WERI-Rb-1 (cell line): ENCODE data around the gene APBA2.
A peak's percentile ranks its signal among the peaks of the same experiment; 100 is the strongest.

Experiments
- DNase-seq: peaks from one replicate; pipeline ENCODE4 v3.0.0-alpha.2; 2020
- H3K27ac ChIP-seq: fragments of 250-450 bp; sonication (Bioruptor Pico); 2 replicates; pipeline ENCODE4 v1.5.1; 2020; ENCODE audit warnings: mild to moderate bottlenecking, moderate library complexity
- H3K27me3 ChIP-seq: fragments of 250-450 bp; sonication (Bioruptor Pico); 2 replicates; pipeline ENCODE4 v1.5.1; 2021; ENCODE audit warnings: mild to moderate bottlenecking, low read depth, moderate library complexity; ENCODE audit not compliant: insufficient read depth, severe bottlenecking
- H3K36me3 ChIP-seq: fragments of 250-450 bp; sonication (Bioruptor Pico); 2 replicates; pipeline ENCODE4 v1.5.1; 2020; ENCODE audit warnings: mild to moderate bottlenecking, moderate library complexity
- H3K4me3 ChIP-seq: 2 replicates; pipeline ENCODE4 v1.5.1; 2011; ENCODE audit warnings: low read depth, mild to moderate bottlenecking, control low read depth, low read length
- H3K9me3 ChIP-seq: fragments of 250-450 bp; sonication (Bioruptor Pico); 2 replicates; pipeline ENCODE4 v1.5.1; 2021; ENCODE audit warnings: mild to moderate bottlenecking, moderate library complexity; ENCODE audit not compliant: severe bottlenecking
- TF ChIP-seq, protein P1 (sequence below): IDR thresholded peaks from 2 replicates; pipeline ENCODE4 v1.5.1; 2011; ENCODE audit warnings: low read depth, mild to moderate bottlenecking, control low read depth, inconsistent platforms, low read length

The APBA2 gene

DNA sequence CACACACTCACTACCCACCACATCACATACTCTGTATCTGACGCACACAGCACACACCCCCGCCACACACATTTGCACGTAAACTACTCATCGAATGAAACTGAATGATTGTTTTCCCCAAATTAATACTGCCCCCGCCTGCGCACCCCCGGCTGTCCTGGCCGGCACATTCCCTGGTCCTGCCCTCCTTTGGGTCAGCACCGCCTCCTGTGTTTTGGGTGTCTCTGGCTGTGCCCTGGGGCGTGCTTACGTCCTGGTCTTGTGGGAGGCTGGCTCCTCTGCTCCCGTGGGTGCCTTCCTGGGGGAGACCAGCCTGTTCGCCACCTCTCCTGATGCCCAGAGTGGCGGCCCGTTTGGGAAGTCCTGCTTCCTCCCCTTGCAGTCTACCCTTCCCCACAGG is 30.2 kb downstream of the APBA2 start:
- no peak for DNase-seq
- Histone ChIP-seq H3K36me3 (no peaks in the 10 kb centered on the region), H3K27ac (no peak overlapping the region), H3K4me3 (no peak overlapping the region), H3K27me3 (no peaks in the 10 kb centered on the region), H3K9me3 (no peaks in the 10 kb centered on the region)
- TF ChIP-seq, protein P1, sequence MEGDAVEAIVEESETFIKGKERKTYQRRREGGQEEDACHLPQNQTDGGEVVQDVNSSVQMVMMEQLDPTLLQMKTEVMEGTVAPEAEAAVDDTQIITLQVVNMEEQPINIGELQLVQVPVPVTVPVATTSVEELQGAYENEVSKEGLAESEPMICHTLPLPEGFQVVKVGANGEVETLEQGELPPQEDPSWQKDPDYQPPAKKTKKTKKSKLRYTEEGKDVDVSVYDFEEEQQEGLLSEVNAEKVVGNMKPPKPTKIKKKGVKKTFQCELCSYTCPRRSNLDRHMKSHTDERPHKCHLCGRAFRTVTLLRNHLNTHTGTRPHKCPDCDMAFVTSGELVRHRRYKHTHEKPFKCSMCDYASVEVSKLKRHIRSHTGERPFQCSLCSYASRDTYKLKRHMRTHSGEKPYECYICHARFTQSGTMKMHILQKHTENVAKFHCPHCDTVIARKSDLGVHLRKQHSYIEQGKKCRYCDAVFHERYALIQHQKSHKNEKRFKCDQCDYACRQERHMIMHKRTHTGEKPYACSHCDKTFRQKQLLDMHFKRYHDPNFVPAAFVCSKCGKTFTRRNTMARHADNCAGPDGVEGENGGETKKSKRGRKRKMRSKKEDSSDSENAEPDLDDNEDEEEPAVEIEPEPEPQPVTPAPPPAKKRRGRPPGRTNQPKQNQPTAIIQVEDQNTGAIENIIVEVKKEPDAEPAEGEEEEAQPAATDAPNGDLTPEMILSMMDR: no peak

DNA sequence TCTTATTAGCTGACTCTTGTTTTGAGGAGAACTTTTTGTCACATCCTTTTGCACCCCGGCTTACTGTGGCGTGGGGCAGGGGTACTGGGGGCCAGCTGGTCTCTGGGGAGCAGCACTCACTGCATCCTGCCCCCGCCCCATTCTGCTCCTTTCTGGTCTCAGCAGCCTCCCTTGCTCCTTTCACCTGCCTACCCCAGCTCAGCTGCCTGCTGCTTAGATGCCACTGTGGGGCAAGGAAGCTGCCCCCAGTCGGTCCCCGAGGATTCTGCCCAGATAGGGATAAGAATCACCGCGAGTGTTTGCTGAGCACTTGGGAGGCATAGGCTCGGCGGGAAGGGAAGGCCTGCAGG is 32.0 kb downstream of the APBA2 start:
- Histone ChIP-seq H3K27me3 (no peaks in the 10 kb centered on the region), H3K27ac (no peak overlapping the region), H3K36me3 (peaks cover 6% of the 10 kb centered on the region; the same call in 1 of the 2 replicates), H3K4me3 (no peak overlapping the region), H3K9me3 (no peaks in the 10 kb centered on the region)
- TF ChIP-seq, protein P1: no peak
- DNase-seq: no peak

DNA sequence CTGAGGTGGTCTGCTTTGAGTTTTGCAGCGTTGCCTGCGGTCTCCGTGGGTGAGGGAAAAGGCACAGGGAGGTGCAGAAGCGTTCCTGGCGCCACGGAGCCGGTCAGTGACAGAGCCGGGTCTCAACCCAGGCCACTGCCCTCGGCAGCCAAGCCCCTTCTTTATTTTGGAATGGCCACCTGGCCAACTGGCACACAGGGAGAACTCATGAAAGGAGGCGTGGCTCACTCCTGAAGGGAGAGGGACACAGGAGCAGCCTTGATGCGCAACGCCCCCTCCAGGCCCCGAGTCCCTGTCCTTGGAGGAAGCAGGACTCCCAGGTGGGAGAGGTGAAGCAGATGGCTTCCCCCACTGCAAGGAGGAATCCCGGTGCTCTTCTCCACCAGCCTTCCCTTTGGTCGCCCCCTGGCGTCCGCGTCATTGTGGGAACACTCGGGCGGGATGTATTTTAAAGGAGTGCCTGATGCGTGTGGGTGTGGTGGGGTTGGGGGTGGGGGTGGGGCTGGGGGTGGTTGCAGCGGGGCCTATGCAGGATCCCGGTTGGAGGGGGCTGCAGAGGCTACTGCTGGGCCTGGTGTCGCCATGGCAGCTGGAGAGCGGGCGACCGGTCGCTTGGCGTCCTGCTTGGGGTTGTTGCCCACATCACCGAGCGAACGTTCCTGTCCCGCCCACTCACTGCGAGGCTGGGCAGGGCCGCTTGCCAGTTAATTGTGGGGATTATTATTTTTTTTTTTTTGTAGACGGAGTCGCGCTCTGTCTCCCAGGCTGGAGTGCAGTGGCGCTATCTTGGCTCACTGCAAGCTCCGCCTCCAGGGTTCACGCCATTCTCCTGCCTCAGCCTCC is 32.6 kb downstream of the APBA2 start:
- Histone ChIP-seq H3K36me3 (peaks cover 6% of the 10 kb centered on the region; the same call in 1 of the 2 replicates), H3K27ac (no peak overlapping the region), H3K27me3 (no peaks in the 10 kb centered on the region), H3K9me3 (no peaks in the 10 kb centered on the region), H3K4me3 (no peak overlapping the region)
- TF ChIP-seq, protein P1: no peak
- peak; percentile 23 for DNase-seq

DNA sequence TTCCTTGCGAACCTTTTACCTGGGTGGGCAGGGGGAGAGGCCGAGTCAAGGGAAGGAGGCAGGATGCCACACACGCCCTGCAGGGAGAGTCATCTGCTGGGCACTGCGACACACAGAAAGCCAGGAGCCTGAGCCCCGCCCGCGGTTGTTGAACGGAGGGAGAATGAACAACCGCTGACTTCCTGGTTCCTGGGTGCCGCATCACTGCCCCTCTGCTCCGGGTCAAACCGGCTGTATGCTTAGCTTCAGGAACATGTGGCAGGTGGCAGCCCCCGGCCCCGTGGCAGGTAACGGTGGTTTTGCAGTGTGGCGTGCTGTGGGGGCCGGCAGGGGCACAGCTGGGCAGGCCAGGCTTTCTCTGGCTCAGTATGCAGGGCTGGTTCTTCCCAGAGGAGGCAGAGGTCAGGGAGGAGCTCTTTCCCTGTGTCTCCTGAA is 33.4 kb downstream of the APBA2 start:
- Histone ChIP-seq H3K36me3 (peaks cover 6% of the 10 kb centered on the region; the same call in 1 of the 2 replicates), H3K27me3 (no peaks in the 10 kb centered on the region), H3K9me3 (no peaks in the 10 kb centered on the region), H3K27ac (no peak overlapping the region), H3K4me3 (no peak overlapping the region)
- no peak for DNase-seq
- TF ChIP-seq, protein P1: no peak

DNA sequence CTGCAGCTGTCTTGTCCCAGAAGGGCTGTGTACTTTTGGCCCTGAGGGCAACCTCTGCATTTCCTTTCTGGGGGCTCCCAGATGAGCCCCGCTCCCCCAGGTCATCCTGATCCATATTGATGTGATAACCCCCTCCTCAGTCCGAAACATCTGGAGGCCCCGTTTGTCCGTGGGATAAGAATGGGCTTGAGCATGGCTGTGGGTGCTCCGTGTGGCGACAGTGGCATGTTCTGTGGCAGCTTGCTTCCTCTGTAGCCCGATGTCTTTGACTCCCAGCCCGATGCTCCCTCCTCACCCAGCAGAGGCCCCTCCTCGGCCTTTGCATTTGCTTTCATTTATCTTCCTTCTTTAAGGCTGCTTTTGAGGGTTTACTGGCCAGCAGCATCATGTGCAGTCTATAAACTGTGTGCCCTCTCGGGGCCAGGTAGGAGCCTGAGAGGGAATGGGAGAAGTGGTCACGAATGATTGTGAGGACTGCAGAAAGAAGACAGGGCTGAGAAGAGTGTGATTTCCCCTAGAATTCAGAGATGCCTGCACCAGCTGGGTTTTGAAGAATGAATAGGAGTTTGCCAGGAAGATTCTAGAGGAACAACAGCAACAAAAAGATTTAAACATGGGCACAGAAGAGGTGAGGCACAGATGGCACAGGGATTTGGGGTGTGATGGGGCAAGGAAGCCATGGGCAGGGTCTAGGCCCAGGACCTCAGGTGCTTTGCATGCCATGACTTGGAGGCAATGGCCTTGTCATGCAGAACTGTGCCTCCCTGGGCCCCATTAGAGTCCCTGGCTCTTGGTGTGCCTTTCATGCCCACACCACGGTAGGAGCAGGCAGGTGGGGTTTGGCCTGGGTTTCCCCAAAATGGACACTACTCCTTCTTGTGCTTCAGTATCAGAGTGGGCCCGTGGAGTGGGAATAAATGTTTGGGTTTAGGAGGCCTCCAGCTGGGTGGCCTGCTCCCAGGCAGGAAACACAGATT is 34.2 kb downstream of the APBA2 start:
- peaks cover 6% of the 10 kb centered on the region; the same call in 1 of the 2 replicates for H3K36me3 ChIP-seq
- no peaks in the 10 kb centered on the region for H3K9me3 ChIP-seq
- TF ChIP-seq, protein P1: no peak
- no peak overlapping the region for H3K4me3 ChIP-seq
- H3K27ac ChIP-seq: no peak overlapping the region
- DNase-seq: no peak
- no peaks in the 10 kb centered on the region for H3K27me3 ChIP-seq
